GM23248 (cell line): ENCODE measurements around the gene KIF13A.

Experiments
- EZH2 ChIP-seq: fragments of 200-600 bp; sonication (generic); IDR thresholded peaks from 2 replicates; pipeline ENCODE4 v1.6.1; 2018; ENCODE audit warnings: antibody characterized with exemption, mild to moderate bottlenecking; ENCODE audit not compliant: insufficient read depth, poor library complexity, severe bottlenecking
- EZH2phosphoT487 ChIP-seq: fragments of 200-600 bp; sonication (generic); IDR thresholded peaks from 2 replicates; pipeline ENCODE4 v1.6.1; 2018; ENCODE audit warnings: antibody characterized with exemption, moderate library complexity, mild to moderate bottlenecking, low read depth; ENCODE audit not compliant: insufficient read depth

GRCh38 chr6:17910189-17910588 is 77.2 kb downstream of the KIF13A start:
- TF ChIP-seq EZH2 (no peak), EZH2phosphoT487 (no peak)
